ENCODE measurements around the gene ZBTB20.

Gene ZBTB20

GRCh38 chr3:114624571-114625181 is 522.4 kb downstream of the ZBTB20 start:
- DNase-seq (ENCODE audit: low spot score) = no peak

GRCh38 chr3:114624047-114624445 is 523.0 kb downstream of the ZBTB20 start:
- no peak for DNase-seq (ENCODE audit: low spot score)

GRCh38 chr3:114623420-114624046 is 523.6 kb downstream of the ZBTB20 start:
- no peak for DNase-seq (ENCODE audit: low spot score)

- DNase-seq (ENCODE audit: low spot score) = no peak
Measured at GRCh38 chr3:114622001-114622400, 525.1 kb downstream of the ZBTB20 start.

GRCh38 chr3:114619771-114620170 is 527.3 kb downstream of the ZBTB20 start:
- no peak for DNase-seq (ENCODE audit: low spot score)

- no peak for DNase-seq (ENCODE audit: low spot score)
Measured at GRCh38 chr3:114615523-114616085, 531.5 kb downstream of the ZBTB20 start.

- no peak for DNase-seq (ENCODE audit: low spot score)
Measured at GRCh38 chr3:114609973-114610630, 537.0 kb downstream of the ZBTB20 start.

- DNase-seq (ENCODE audit: low spot score) = no peak
Measured at GRCh38 chr3:114608293-114608692, 538.8 kb downstream of the ZBTB20 start.

GRCh38 chr3:114606336-114606735 is 540.8 kb downstream of the ZBTB20 start:
- DNase-seq (ENCODE audit: low spot score) = no peak

GRCh38 chr3:114600571-114600970 is 546.5 kb downstream of the ZBTB20 start:
- DNase-seq (ENCODE audit: low spot score) = no peak

GRCh38 chr3:114597871-114598270 is 549.2 kb downstream of the ZBTB20 start:
- DNase-seq (ENCODE audit: low spot score) = no peak

GRCh38 chr3:114597012-114597411 is 550.1 kb downstream of the ZBTB20 start:
- no peak for DNase-seq (ENCODE audit: low spot score)

- no peak for DNase-seq (ENCODE audit: low spot score)
Measured at GRCh38 chr3:114596147-114596546, 550.9 kb downstream of the ZBTB20 start.

- no peak for DNase-seq (ENCODE audit: low spot score)
Measured at GRCh38 chr3:114595522-114596028, 551.5 kb downstream of the ZBTB20 start.

GRCh38 chr3:114590309-114591047 is 556.6 kb downstream of the ZBTB20 start:
- DNase-seq (ENCODE audit: low spot score) = no peak

- no peak for DNase-seq (ENCODE audit: low spot score)
Measured at GRCh38 chr3:114587986-114588385, 559.1 kb downstream of the ZBTB20 start.

- DNase-seq (ENCODE audit: low spot score) = no peak
Measured at GRCh38 chr3:114586119-114586518, 561.0 kb downstream of the ZBTB20 start.

- DNase-seq (ENCODE audit: low spot score) = no peak
Measured at GRCh38 chr3:114585687-114586086, 561.4 kb downstream of the ZBTB20 start.

GRCh38 chr3:114584734-114585371 is 562.2 kb downstream of the ZBTB20 start:
- DNase-seq (ENCODE audit: low spot score) = no peak

- no peak for DNase-seq (ENCODE audit: low spot score)
Measured at GRCh38 chr3:114582929-114583328, 564.2 kb downstream of the ZBTB20 start.

GRCh38 chr3:114572364-114573062 is 574.6 kb downstream of the ZBTB20 start:
- no peak for DNase-seq (ENCODE audit: low spot score)
